Measurements from ENCODE around the gene CSF1.

The CSF1 gene

GRCh38 chr1:109901524-109902145 is 9.0 kb upstream of the CSF1 start:
- no peak for DNase-seq

- no peak for DNase-seq
These were observed 8.3 kb upstream of the CSF1 start for GRCh38 chr1:109902204-109902985.

GRCh38 chr1:109903376-109903930 is 7.2 kb upstream of the CSF1 start:
- no peak for DNase-seq

GRCh38 chr1:109904105-109904817 is 6.4 kb upstream of the CSF1 start:
- DNase-seq: no peak

- no peak for DNase-seq
These were observed 5.2 kb upstream of the CSF1 start for GRCh38 chr1:109905491-109905890.

GRCh38 chr1:109906160-109906838 is 4.3 kb upstream of the CSF1 start:
- DNase-seq: peak; percentile 21 to 23

- DNase-seq: no peak
These were observed 3.8 kb upstream of the CSF1 start for GRCh38 chr1:109906839-109907180.

GRCh38 chr1:109907190-109907774 is 3.4 kb upstream of the CSF1 start:
- no peak for DNase-seq

- DNase-seq: no peak
These were observed 1.8 kb upstream of the CSF1 start for GRCh38 chr1:109908836-109909235.

GRCh38 chr1:109909561-109909960 is 1.1 kb upstream of the CSF1 start:
- DNase-seq: no peak

- no peak for DNase-seq
These were observed 532 bp downstream of the CSF1 start for GRCh38 chr1:109910963-109911798.

- no peak for DNase-seq
These were observed 1.7 kb downstream of the CSF1 start for GRCh38 chr1:109912214-109912861.

- DNase-seq: no peak
These were observed 2.2 kb downstream of the CSF1 start for GRCh38 chr1:109912873-109913272.

- DNase-seq: no peak
These were observed 2.8 kb downstream of the CSF1 start for GRCh38 chr1:109913360-109913879.

- no peak for DNase-seq
These were observed 4.1 kb downstream of the CSF1 start for GRCh38 chr1:109914587-109915240.

- DNase-seq: no peak
These were observed 6.6 kb downstream of the CSF1 start for GRCh38 chr1:109917051-109917767.

GRCh38 chr1:109917768-109918606 is 7.3 kb downstream of the CSF1 start:
- DNase-seq: no peak

- DNase-seq: no peak
These were observed 8.0 kb downstream of the CSF1 start for GRCh38 chr1:109918671-109919070.

GRCh38 chr1:109919303-109919702 is 8.7 kb downstream of the CSF1 start:
- DNase-seq: no peak
